ENCODE results near the gene CIRBP. TPM values are rescaled to one million over a fixed set of nuclear protein-coding genes. Genes with fewer than 3 reads are reported as not detected.

Gene CIRBP
- total RNA-seq, 1 donor from 2014 or later = 598 TPM

- no peak for DNase-seq
Measured at GRCh38 chr19:1281569-1282287, 12.6 kb downstream of the CIRBP start.

GRCh38 chr19:1282588-1283206 lies 13.6 kb downstream of the CIRBP start:
- DNase-seq = no peak

DNA sequence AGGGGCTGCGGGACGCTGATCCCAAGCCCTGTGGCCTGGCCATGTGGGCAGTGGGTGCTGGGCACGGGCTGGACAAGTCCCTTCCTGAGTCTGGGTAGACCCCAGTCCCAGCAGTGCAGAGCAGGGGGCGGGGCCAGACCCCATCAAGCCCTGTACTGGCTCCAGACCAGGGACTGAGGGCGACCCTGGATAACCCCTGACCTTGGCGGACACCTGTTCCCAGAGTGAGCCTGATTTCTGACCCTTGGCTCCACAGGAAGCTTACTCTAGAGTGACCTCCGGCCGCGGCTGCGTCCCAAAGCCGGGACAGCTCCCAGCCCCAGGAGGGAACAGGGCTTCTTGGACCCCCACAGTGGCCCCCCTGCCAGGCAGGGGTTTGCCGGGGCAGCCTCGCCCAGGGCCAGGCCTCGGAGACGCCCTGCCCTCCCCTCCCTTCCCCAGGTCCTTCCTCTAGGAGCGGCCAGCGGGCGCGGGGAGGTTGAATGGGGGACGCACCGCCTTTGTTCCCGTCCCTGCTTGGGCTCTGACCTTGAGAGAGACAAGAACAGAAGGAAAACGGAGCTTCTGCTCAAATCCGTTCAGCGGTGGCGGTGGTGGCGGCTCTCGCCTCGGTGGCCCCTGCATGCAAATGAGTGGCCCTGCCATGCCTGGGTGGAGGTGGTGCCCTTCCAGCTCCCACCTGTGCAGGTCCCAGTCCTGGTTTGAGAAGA lies 14.2 kb downstream of the CIRBP start:
- DNase-seq = no peak

DNA sequence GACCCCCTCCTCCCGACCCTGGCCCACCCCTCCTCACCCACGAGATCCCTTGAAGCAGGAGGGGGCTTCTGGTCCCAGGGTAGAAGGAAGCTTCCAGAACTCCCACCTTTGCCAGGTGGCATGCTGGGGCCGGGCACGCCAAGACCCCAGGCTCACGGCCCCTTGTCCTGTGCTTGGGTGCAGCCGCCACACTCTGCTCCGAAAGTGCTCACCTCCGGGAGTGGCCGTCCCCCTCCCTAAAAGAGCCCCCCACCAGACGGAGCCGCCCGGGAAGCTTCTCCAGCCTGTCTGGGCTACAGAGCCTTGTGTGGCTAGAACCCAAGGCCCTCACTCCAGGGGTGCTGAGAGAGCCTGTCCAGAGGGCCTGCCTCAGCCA lies 14.8 kb downstream of the CIRBP start:
- DNase-seq = no peak

DNA sequence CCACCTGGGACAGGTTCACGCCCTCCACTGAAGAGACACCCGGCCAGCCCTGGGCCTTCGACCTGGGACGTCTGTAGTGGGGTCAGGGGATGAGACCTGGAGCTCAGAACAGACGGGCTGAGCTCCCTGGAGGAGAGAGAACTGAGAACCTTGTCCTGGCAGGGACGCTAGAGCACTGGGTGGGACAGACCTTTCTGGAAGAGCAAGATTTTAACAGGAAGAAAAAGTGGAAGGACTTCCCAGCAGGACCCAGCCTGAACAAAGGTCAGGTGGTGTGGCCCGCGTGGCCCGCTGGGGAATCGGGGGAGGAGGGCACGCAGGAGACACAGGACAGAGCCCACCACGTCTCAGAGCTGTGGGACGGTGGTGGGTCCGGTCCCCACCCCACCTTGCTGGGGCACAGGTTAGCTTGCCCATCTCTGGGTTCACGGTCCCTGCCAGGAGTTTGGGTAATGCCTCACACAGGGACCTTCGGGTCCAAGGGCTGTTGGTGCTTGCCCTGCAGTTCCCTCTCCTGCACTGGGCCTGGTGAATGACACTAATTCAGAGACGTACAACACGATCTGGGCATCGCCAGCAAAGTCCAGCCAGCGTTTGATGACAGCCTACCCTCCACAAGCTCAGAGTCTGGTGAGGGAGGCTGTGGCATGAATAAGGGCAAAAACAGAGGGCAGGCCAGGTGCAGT lies 15.3 kb downstream of the CIRBP start:
- no peak for DNase-seq

GRCh38 chr19:1284979-1285736 lies 16.0 kb downstream of the CIRBP start:
- no peak for DNase-seq

- DNase-seq = no peak
Measured at GRCh38 chr19:1285737-1286360, 16.7 kb downstream of the CIRBP start, which contains the start of gene EFNA2. Gene EFNA2, plus strand, starts transcription at chr19:1285873. Its CDS starts 296 bp downstream, at chr19:1286169.

DNA sequence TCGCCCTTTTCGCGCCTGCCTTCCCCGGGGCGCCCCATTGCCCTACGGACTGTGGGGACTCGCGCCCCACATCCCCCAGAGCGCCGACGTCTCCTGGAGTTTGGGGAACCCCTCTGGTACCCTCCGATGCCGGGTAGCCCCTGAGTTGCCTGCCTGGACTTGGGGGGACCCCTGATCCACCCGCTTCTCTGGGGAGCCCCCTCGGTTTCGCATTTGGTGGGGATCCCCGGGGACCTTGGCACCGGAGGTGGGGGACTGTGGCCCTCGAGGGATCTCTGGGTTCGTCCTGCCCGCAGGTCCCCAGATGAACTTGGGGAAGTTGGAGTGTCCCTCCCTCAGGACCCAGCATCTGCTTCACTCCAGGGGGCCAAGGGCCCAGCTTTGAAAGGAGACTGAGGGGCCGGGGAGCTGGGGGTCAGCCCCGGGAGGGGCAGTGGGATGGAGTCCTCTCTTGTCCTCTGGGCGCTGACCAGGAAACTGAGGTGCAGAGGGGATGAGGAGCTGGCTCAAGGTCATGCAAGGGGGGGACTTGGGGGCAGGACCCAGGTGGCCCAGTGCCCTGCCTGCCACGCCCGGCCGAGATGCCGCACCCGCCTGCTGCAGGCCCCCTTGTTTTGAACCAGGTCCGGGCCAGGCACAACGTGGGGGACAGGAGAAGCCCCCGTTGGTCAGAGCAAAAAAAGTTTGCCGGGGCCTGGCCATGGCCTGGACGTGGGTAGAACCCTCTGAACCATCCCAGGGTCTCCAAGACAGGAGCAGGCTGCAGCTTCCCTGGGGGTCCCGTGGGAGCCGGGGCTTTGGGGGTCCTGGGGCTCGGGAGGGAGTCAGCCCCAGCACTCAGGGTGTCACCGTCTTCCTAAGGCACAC lies 17.6 kb downstream of the CIRBP start:
- no peak for DNase-seq

- DNase-seq = no peak
Measured at GRCh38 chr19:1287354-1288225, 18.5 kb downstream of the CIRBP start.

DNA sequence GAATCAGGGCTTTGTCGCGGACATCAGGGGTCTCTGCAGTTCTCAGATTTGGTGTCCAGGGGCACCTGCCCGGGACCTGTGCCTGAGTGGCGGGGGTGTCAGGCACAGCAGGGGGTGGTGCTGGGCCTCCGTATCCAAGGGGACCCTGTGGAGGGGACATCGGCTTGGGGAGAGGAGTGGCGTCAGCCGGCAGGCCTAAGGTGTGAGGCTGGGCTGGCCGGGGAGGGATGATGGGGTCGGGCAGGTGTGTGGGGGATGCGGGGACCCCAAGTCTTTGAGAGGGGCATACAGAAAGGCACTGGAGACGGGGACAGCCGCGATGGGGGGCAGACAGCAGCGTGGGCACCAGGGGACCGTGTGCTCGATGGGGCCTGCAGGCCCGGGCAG lies 19.1 kb downstream of the CIRBP start:
- no peak for DNase-seq

DNA sequence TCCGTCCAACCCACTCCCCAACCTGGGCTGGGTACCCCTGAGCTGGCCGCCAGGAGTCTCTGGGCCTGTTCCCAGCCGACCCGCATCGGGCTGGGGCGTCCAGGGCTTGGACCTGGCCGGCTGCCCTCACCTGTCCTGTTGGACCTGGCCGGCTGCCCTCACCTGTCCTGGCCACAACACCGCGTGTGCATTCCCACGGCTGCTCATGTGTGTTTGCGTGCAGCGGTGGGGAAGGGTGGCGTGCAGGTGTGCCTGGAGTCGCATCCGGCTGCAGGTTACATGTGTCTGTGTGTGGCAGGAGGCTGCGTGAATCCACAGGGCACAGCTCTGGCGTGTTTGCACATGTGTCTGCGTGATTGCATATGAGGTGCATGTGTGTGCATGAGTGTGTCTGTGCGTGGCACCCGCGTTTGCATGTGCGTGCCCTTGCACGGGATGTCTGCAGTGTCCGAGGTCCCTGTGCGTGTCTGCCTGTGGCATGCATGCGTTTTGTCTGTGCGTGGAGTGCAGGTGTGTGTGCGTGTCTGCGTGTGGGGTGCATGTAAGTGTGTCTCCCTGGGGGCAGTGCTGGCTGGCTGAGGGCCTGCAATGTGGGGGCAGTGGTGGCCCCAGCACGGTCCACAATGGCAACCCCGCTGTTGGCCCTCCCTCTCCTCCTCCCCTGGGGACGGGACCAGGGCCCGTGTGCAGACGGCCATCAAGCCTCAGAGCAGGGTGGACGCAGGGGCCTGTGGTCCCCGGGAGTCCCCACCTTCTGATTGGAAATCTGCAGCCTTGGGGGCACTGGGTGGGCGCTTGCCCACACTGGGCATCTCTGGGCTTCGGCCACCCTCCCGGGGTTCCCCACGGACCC lies 19.9 kb downstream of the CIRBP start:
- no peak for DNase-seq

DNA sequence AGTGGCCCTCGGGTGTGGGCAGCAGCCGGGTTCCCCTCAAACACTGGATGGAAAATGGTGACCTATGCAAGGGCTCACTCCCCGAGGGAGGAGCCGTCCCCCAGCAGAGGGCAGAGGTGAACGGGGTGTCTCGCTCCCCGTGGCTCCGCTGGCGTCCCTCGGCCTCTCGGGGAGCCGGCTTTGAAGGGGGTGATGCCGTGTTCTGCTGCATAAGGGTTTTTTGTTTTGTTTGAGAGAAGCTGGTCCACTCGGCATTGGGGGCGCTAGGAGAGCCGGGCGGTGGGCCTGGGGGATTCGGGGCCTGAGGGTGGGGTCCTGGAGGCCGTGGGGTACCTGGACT lies 20.5 kb downstream of the CIRBP start:
- no peak for DNase-seq

- DNase-seq = no peak
Measured at GRCh38 chr19:1290196-1290702, 21.1 kb downstream of the CIRBP start.

- DNase-seq = no peak
Measured at GRCh38 chr19:1290703-1291651, 21.8 kb downstream of the CIRBP start.

- DNase-seq = no peak
Measured at GRCh38 chr19:1291761-1292418, 22.8 kb downstream of the CIRBP start.

- no peak for DNase-seq
Measured at GRCh38 chr19:1292419-1293151, 23.5 kb downstream of the CIRBP start.
